GM18951 (cell line): ENCODE data around the gene PIK3CD.

Experiments
- POLR2A ChIP-seq: IDR thresholded peaks from 4 replicates; pipeline ENCODE4 v1.6.1; 2011; ENCODE audit warnings: mild to moderate bottlenecking; ENCODE audit not compliant: insufficient read length, insufficient read depth; ENCODE audit errors: extremely low read depth
- in situ Hi-C: fragments of 300-500 bp; cut with MboI; formaldehyde crosslinking; loops from one replicate; pipeline ENCODE4 v1.12.0; 2022; ENCODE audit warnings: low sequenced_read_pairs, mixed read lengths, inconsistent platforms; ENCODE audit not compliant: unreplicated experiment

The PIK3CD gene

GRCh38 chr1:9724706-9725476 lies 73.4 kb downstream of the PIK3CD start:
- in situ Hi-C loops, result no loop called here

GRCh38 chr1:9726406-9726805 lies 74.9 kb downstream of the PIK3CD start:
- no peak for TF ChIP-seq POLR2A
- in situ Hi-C loops, result no loop called here

More at GRCh38 chr1:9724706-9725476, 73.4 kb downstream of the PIK3CD start:
- TF ChIP-seq POLR2A, result peak; percentile 28

GRCh38 chr1:9726905-9727595 lies 75.5 kb downstream of the PIK3CD start:
- TF ChIP-seq POLR2A, result no peak
- in situ Hi-C loops, result no loop called here

- in situ Hi-C loops, result no loop called here
- no peak for TF ChIP-seq POLR2A
These were observed 77.1 kb downstream of the PIK3CD start for GRCh38 chr1:9728451-9729295.

- no peak for TF ChIP-seq POLR2A
- in situ Hi-C loops, result no loop called here
These were observed 78.0 kb downstream of the PIK3CD start for GRCh38 chr1:9729523-9729922.

GRCh38 chr1:9730096-9730901 lies 78.8 kb downstream of the PIK3CD start:
- TF ChIP-seq POLR2A, result no peak
- in situ Hi-C loops, result no loop called here

- no peak for TF ChIP-seq POLR2A
- in situ Hi-C loops, result no loop called here
These were observed 79.6 kb downstream of the PIK3CD start for GRCh38 chr1:9731051-9731537.

- in situ Hi-C loops, result no loop called here
- TF ChIP-seq POLR2A, result peak; percentile 30
These were observed 80.0 kb downstream of the PIK3CD start for GRCh38 chr1:9731561-9731960.

GRCh38 chr1:9732123-9732971 lies 80.8 kb downstream of the PIK3CD start:
- TF ChIP-seq POLR2A, result peak; percentile 14
- in situ Hi-C loops, result no loop called here

GRCh38 chr1:9733160-9733789 lies 81.7 kb downstream of the PIK3CD start:
- in situ Hi-C loops, result no loop called here
- peak; percentile 19 for TF ChIP-seq POLR2A

- no peak for TF ChIP-seq POLR2A
- in situ Hi-C loops, result no loop called here
These were observed 84.3 kb downstream of the PIK3CD start for GRCh38 chr1:9735800-9736199.
